ENCODE results near the gene RAB14. TPM values are rescaled to one million over a fixed set of nuclear protein-coding genes. Genes with fewer than 3 reads are reported as not detected.
A peak's percentile ranks its signal among the peaks of the same experiment; 100 is the strongest.

Gene RAB14
- total and polyA plus RNA-seq, 3 donors from 2014 or later = 44.6 to 66.7 (median 51.1) TPM

- no peak for DNase-seq
- intact Hi-C loops (cut with DNase I; ENCODE audit: low total_unique reads) = loop anchor here (10.0 kb wide), 3 partner anchors 47 to 177 kb away; partner anchors contain the start of gene GSN
- no peaks in the 10 kb centered on the region for H3K27me3 ChIP-seq
- no peaks in the 10 kb centered on the region for H3K36me3 ChIP-seq (ENCODE audit: low read depth, missing control alignments)
- no peak overlapping the region for H3K4me3 ChIP-seq
- H3K4me1 ChIP-seq = no peaks in the 10 kb centered on the region
- no peak overlapping the region for H3K27ac ChIP-seq
- no peak for TF ChIP-seq CTCF (IDR thresholded peaks at IDR 0.05)
- no peak for TF ChIP-seq POLR2A (IDR thresholded peaks at IDR 0.05)
- WGBS, 2 donors = 86 to 93% methylated on average over 4 of the region's 4 CpGs
- no peaks in the 10 kb centered on the region for H3K9me3 ChIP-seq
Measured at GRCh38 chr9:121217609-121218292, 16.1 kb upstream of the RAB14 start.

GRCh38 chr9:121216271-121216805, 14.7 kb upstream of the RAB14 start:
- Histone ChIP-seq H3K4me3 (no peak overlapping the region), H3K27ac (no peak overlapping the region), H3K27me3 (no peaks in the 10 kb centered on the region), H3K4me1 (no peaks in the 10 kb centered on the region), H3K9me3 (no peaks in the 10 kb centered on the region), H3K36me3 (ENCODE audit: low read depth, missing control alignments) (no peaks in the 10 kb centered on the region)
- intact Hi-C loops (cut with DNase I; ENCODE audit: low total_unique reads) = loop anchor here (10.0 kb wide), 3 partner anchors 48 to 178 kb away; partner anchors contain the start of gene GSN
- TF ChIP-seq CTCF (IDR thresholded peaks at IDR 0.05) (no peak), POLR2A (IDR thresholded peaks at IDR 0.05) (no peak)
- WGBS, 2 donors = 91 to 96% methylated on average over 3 of the region's 3 CpGs
- no peak for DNase-seq

GRCh38 chr9:121214005-121214404, 12.3 kb upstream of the RAB14 start:
- H3K4me1 ChIP-seq = no peaks in the 10 kb centered on the region
- 91 to 98% methylated on average over 2 of the region's 2 CpGs for WGBS, 2 donors
- DNase-seq = no peak
- no peaks in the 10 kb centered on the region for H3K9me3 ChIP-seq
- TF ChIP-seq CTCF (IDR thresholded peaks at IDR 0.05) (no peak), POLR2A (IDR thresholded peaks at IDR 0.05) (no peak)
- no peak overlapping the region for H3K4me3 ChIP-seq
- no peaks in the 10 kb centered on the region for H3K36me3 ChIP-seq (ENCODE audit: low read depth, missing control alignments)
- no peaks in the 10 kb centered on the region for H3K27me3 ChIP-seq
- intact Hi-C loops (cut with DNase I; ENCODE audit: low total_unique reads) = loop anchor here (10.0 kb wide), 3 partner anchors 51 to 181 kb away; partner anchors contain the start of gene GSN
- H3K27ac ChIP-seq = no peak overlapping the region

GRCh38 chr9:121213136-121213806, 11.6 kb upstream of the RAB14 start:
- peak; percentile 92 for DNase-seq
- Histone ChIP-seq H3K9me3 (no peaks in the 10 kb centered on the region), H3K4me3 (no peak overlapping the region), H3K36me3 (ENCODE audit: low read depth, missing control alignments) (no peaks in the 10 kb centered on the region), H3K27me3 (no peaks in the 10 kb centered on the region), H3K4me1 (no peaks in the 10 kb centered on the region), H3K27ac (no peak overlapping the region)
- 33 to 51% methylated on average over 9 of the region's 9 CpGs for WGBS, 2 donors
- intact Hi-C loops (cut with DNase I; ENCODE audit: low total_unique reads) = loop anchor here (10.0 kb wide), 3 partner anchors 52 to 182 kb away; partner anchors contain the start of gene GSN
- TF ChIP-seq POLR2A (IDR thresholded peaks at IDR 0.05) (no peak), CTCF (IDR thresholded peaks at IDR 0.05) (peak; percentile 83 to 93 (median 91))

Data from testis (tissue), 3 donors.